GM12878 (cell line): ENCODE measurements around the gene BTF3. TPM values are rescaled to one million over a fixed set of nuclear protein-coding genes. Genes with fewer than 3 reads are reported as not detected.
A peak's percentile ranks its signal among the peaks of the same experiment; 100 is the strongest.

Experiments
- ATAC-seq: fragments of 200-7000 bp; cut with Tn5 transposase; 3 replicates; pipeline ENCODE4 v1.9.1; 2020; ENCODE audit warnings: mild to moderate bottlenecking, moderate library complexity
- BruUV-seq: library from RNA; stranded (reverse); fragments of 400-500 nt; replicated peaks from 2 replicates; lab custom pipeline; 2021; lab: Mats Ljungman, UMichigan
- CTCF ChIA-PET: fragments of 300-600 bp; sonication (Branson Sonifier 250); formaldehyde crosslinking; extraction: SDS; loops from one replicate; lab custom pipeline; 2021; ENCODE audit warnings: inconsistent platforms; lab: Yijun Ruan, JAX
- POLR2A ChIA-PET: fragments of 350-600 bp; formaldehyde crosslinking; extraction: SDS; loops from one replicate; lab custom pipeline; 2021; ENCODE audit warnings: inconsistent platforms; lab: Charles Lee
- RAD21 ChIA-PET: fragments of 300-600 bp; sonication (Branson Sonifier 250); formaldehyde crosslinking; loops from one replicate; lab custom pipeline; 2023; ENCODE audit warnings: antibody characterized with exemption; ENCODE audit not compliant: unreplicated experiment; lab: Charles Lee
- SMC1A ChIA-PET: fragments of 300-600 bp; sonication (Branson Sonifier 250); formaldehyde crosslinking; loops from one replicate; lab custom pipeline; 2023; ENCODE audit not compliant: unreplicated experiment, uncharacterized antibody; lab: Charles Lee
- DNase-seq: peaks from one replicate; pipeline ENCODE4 v3.0.0-alpha.2; 2011; ENCODE audit warnings: low read depth, low spot score
- FAIRE-seq: peaks from 3 replicates; lab custom pipeline; 2011; peaks lifted over from hg19 to GRCh38; lab: Jason Lieb, UNC
- H2AFZ ChIP-seq: 2 replicates; pipeline ENCODE4 v1.6.0; 2011; ENCODE audit warnings: low read depth, low read length, control low read depth; ENCODE audit not compliant: control insufficient read depth
- H3K27ac ChIP-seq: 2 replicates; pipeline ENCODE4 v1.5.1; 2011; ENCODE audit warnings: control low read depth; ENCODE audit not compliant: control insufficient read depth, insufficient read depth
- H3K27me3 ChIP-seq, 2 experiments: replicated peaks in 1 of 2; 2 replicates each; pipeline versions ENCODE4 v1.6.0 to v1.6.1; 2011; ENCODE audit warnings: low read length in 1 of 2; ENCODE audit not compliant: control insufficient read depth in 2 of 2, insufficient read depth in 2 of 2
- H3K36me3 ChIP-seq, 2 experiments: 2 replicates each; pipeline ENCODE4 v1.5.1; 2011; ENCODE audit warnings: low read length in 1 of 2; ENCODE audit not compliant: control insufficient read depth in 2 of 2, insufficient read depth in 2 of 2
- H3K4me1 ChIP-seq: 2 replicates; pipeline ENCODE4 v1.6.1; 2011; ENCODE audit warnings: mild to moderate bottlenecking, low read length, moderate library complexity, mixed read lengths; ENCODE audit not compliant: control insufficient read depth, insufficient read depth
- H3K4me2 ChIP-seq: 2 replicates; pipeline ENCODE4 v1.6.0; 2011; ENCODE audit warnings: control low read depth; ENCODE audit not compliant: control insufficient read depth, insufficient read depth
- H3K4me3 ChIP-seq: fragments of 200-600 bp; sonication (generic); 2 replicates; pipeline ENCODE4 v1.5.1; 2016
- H3K79me2 ChIP-seq: 2 replicates; pipeline ENCODE4 v1.6.0; 2011; ENCODE audit warnings: low read length; ENCODE audit not compliant: control insufficient read depth, insufficient read depth
- H3K9ac ChIP-seq: 2 replicates; pipeline ENCODE4 v1.8.0; 2011; ENCODE audit warnings: low read length, control low read depth, mixed read lengths; ENCODE audit not compliant: control insufficient read depth, insufficient read depth
- H3K9me3 ChIP-seq: replicated peaks from 3 replicates; pipeline ENCODE4 v1.5.1; 2011; ENCODE audit warnings: mild to moderate bottlenecking, low read length; ENCODE audit not compliant: control insufficient read depth, insufficient read depth
- H4K20me1 ChIP-seq: 2 replicates; pipeline ENCODE4 v1.6.0; 2011; ENCODE audit not compliant: control insufficient read depth, insufficient read depth
- LARP7 ChIP-seq: fragments of 450-650 bp; IDR thresholded peaks from 2 replicates; pipeline ENCODE4 v1.6.1; 2017; ENCODE audit warnings: mild to moderate bottlenecking
- RAD51 ChIP-seq: fragments of 450-650 bp; IDR thresholded peaks from 2 replicates; pipeline ENCODE4 v1.6.1; 2016; ENCODE audit warnings: moderate library complexity, mild to moderate bottlenecking, inconsistent platforms
- WGBS: methylation state at CpG from one replicate; pipeline ENCODE4 v1.1.6; 2016; ENCODE audit warnings: low lambda C conversion rate; ENCODE audit not compliant: insufficient replicate concordance, insufficient coverage; ENCODE audit errors: missing lambda C conversion rate; 5-methylcytosine and 5-hydroxymethylcytosine counted together
- in situ Hi-C: fragments of 300-500 bp; cut with MboI; formaldehyde crosslinking; loops from 9 replicates; pipeline ENCODE4 v1.14.3; 2018; ENCODE audit warnings: mixed read lengths
- intact Hi-C: fragments of 100-400 bp; cut with micrococcal nuclease; formaldehyde crosslinking; loops from one replicate; pipeline ENCODE4 v1.14.2; 2022; ENCODE audit not compliant: unreplicated experiment
- polyA plus RNA-seq, 11 experiments: library from polyadenylated mRNA; depleted of rRNA in 4 of 11; unstranded in 6 of 11; stranded (reverse) in 5 of 11; fragments of >200 nt; fragmentation: Nextera tagmentation in 4 of 11; fragmentation: Illumina TruSeq in 1 of 11; extraction: Ambion mirVana in 4 of 11; extraction: Trizol in 1 of 11; gene quantifications; 1 replicate in 1 of 11; 2 replicates in 10 of 11; pipeline versions ENCODE4 v1.2.1 to v1.2.3, GENCODE V29; 2011 to 2016; ENCODE audit warnings: inconsistent platforms in 2 of 11, missing spikeins in 2 of 11, low read depth in 1 of 11
- total RNA-seq, 4 experiments: library from RNA; depleted of rRNA in 3 of 4; stranded (reverse); fragments of >200 nt in 3 of 4; fragmentation: Illumina TruSeq in 1 of 4; extraction: Trizol in 1 of 4; gene quantifications; 2 replicates each; pipeline versions ENCODE4 v1.2.1 to v1.2.3, GENCODE V29; 2013 to 2021
- TF ChIP-seq, protein P1 (sequence below): fragments of 450-650 bp; IDR thresholded peaks from 2 replicates; pipeline ENCODE4 v1.6.1; 2017; ENCODE audit warnings: mild to moderate bottlenecking, low read depth, inconsistent platforms; ENCODE audit not compliant: poor library complexity, severe bottlenecking

BTF3 gene
- total and polyA plus RNA-seq, 10 of the 15 experiments (the other 5 are each of a cell fraction or from before 2014, with no cell fraction given), result 492 to 1,650 (median 904) TPM

DNA sequence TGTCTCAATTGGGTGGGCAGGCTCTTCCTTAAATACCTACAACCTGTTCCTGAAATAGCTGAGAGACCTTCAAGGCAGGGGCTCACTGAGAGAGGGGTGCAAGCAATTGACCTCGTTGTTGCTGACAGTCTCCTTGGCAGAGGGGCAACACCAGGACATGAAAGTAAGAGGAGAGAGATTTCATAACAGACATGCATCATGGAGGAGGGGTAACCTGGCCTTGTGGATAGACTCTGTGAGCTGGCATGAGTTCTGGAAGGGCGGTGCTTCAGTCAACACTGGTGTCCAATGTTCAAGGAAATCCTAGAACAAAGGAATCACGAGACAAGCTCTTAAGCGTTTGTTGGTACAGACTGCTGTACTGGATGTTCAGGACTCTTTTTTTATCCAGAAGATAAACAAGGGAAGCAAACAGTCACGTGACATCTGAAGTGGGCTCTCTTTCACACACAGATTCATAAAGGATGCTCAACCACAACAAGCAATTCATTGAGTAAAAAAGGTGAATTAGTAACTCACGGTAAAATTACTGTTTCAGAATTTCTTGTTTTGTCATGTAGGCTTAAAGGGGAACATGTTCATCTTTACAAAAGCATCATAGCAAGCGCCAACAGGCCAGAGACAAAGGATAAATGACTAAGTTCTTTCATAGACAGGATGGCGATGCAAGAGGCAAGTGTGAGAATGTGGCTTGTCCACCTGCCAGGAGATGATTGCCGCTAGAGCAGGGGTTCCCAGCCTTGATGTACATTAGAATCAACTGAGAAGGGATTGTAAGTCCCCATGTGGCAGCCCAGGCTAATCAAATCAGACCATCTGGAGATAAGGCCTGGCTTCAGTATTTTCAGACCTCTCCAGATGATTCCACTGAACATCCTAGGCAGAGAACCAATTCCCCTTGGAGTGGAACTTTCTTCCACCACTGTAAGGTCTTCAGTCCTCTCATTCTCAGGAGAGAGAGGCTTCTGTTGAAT lies 46.5 kb downstream of the BTF3 start:
- no TSS peak for BruUV-seq
- no peak overlapping the region for H3K4me3 ChIP-seq
- in situ Hi-C loops, result no loop called here
- no peaks in the 10 kb centered on the region for H3K27me3 ChIP-seq
- no peaks in the 10 kb centered on the region for H4K20me1 ChIP-seq
- no peak overlapping the region for H2AFZ ChIP-seq
- H3K79me2 ChIP-seq, result no peaks in the 10 kb centered on the region
- ChIA-PET SMC1A (no interaction called here), CTCF (no interaction called here), RAD21 (interaction anchor here (0.9 kb wide), 1 partner anchor 9 kb away, joined by 3 read pairs; no protein-coding TSS in a partner anchor), POLR2A (no interaction called here)
- intact Hi-C loops, result no loop called here
- H3K9ac ChIP-seq, result no peak overlapping the region
- H3K27ac ChIP-seq, result no peak overlapping the region
- no peak overlapping the region for H3K4me2 ChIP-seq
- H3K9me3 ChIP-seq, result no peaks in the 10 kb centered on the region
- ATAC-seq (no peak), DNase-seq (no peak), FAIRE-seq (no peak)
- no peaks in the 10 kb centered on the region for H3K36me3 ChIP-seq
- WGBS, result 52% methylated on average over 9 of the region's 9 CpGs
- TF ChIP-seq RAD51 (peak; percentile 49; the same call in 1 of the 2 replicates), LARP7 (no peak)
- TF ChIP-seq, protein P1, sequence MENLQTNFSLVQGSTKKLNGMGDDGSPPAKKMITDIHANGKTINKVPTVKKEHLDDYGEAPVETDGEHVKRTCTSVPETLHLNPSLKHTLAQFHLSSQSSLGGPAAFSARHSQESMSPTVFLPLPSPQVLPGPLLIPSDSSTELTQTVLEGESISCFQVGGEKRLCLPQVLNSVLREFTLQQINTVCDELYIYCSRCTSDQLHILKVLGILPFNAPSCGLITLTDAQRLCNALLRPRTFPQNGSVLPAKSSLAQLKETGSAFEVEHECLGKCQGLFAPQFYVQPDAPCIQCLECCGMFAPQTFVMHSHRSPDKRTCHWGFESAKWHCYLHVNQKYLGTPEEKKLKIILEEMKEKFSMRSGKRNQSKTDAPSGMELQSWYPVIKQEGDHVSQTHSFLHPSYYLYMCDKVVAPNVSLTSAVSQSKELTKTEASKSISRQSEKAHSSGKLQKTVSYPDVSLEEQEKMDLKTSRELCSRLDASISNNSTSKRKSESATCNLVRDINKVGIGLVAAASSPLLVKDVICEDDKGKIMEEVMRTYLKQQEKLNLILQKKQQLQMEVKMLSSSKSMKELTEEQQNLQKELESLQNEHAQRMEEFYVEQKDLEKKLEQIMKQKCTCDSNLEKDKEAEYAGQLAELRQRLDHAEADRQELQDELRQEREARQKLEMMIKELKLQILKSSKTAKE, result no peak
- no peaks in the 10 kb centered on the region for H3K4me1 ChIP-seq
